Adipocyte (in vitro differentiated cells): ENCODE measurements around the gene CGNL1.

Experiments
- DNase-seq: peaks from one replicate; pipeline ENCODE4 v3.0.0-alpha.2; 2015; ENCODE audit warnings: low read depth
- H3K27me3 ChIP-seq: replicated peaks from 2 replicates; pipeline ENCODE4 v1.7.0; 2013; ENCODE audit warnings: mild to moderate bottlenecking, low read length, moderate library complexity; ENCODE audit not compliant: control insufficient read depth, insufficient read depth
- H3K36me3 ChIP-seq: 2 replicates; pipeline ENCODE4 v1.7.0; 2013; ENCODE audit warnings: low read length, mild to moderate bottlenecking, moderate library complexity; ENCODE audit not compliant: control insufficient read depth, insufficient read depth, severe bottlenecking
- H3K4me1 ChIP-seq: 2 replicates; pipeline ENCODE4 v1.7.0; 2013; ENCODE audit warnings: mild to moderate bottlenecking, low read length, moderate library complexity; ENCODE audit not compliant: control insufficient read depth, insufficient read depth
- H3K4me3 ChIP-seq: 2 replicates; pipeline ENCODE4 v1.7.0; 2013; ENCODE audit warnings: mild to moderate bottlenecking, low read length, moderate library complexity
- H3K9ac ChIP-seq: 2 replicates; pipeline ENCODE4 v1.7.0; 2013; ENCODE audit warnings: mild to moderate bottlenecking, low read length, moderate library complexity
- H3K9me3 ChIP-seq: 2 replicates; pipeline ENCODE4 v1.7.0; 2013; ENCODE audit warnings: mild to moderate bottlenecking, low read length, moderate library complexity; ENCODE audit not compliant: control insufficient read depth

The CGNL1 gene

GRCh38 chr15:57355259-57355658 lies 21.0 kb upstream of the CGNL1 start:
- Histone ChIP-seq H3K9me3 (no peaks in the 10 kb centered on the region), H3K36me3 (no peaks in the 10 kb centered on the region), H3K27me3 (peaks cover 35% of the 10 kb centered on the region), H3K9ac (no peak overlapping the region), H3K4me1 (no peaks in the 10 kb centered on the region), H3K4me3 (no peak overlapping the region)
- DNase-seq = no peak

- no peak overlapping the region for H3K9ac ChIP-seq
- DNase-seq = no peak
- H3K4me1 ChIP-seq = no peaks in the 10 kb centered on the region
Observed at GRCh38 chr15:57356178-57356577, 20.1 kb upstream of the CGNL1 start.

GRCh38 chr15:57356636-57357035 lies 19.7 kb upstream of the CGNL1 start:
- DNase-seq = peak; percentile 40
- Histone ChIP-seq H3K9ac (no peak overlapping the region), H3K27me3 (peaks cover 35% of the 10 kb centered on the region), H3K4me1 (no peaks in the 10 kb centered on the region), H3K9me3 (no peaks in the 10 kb centered on the region), H3K36me3 (no peaks in the 10 kb centered on the region), H3K4me3 (no peak overlapping the region)

More at GRCh38 chr15:57356178-57356577, 20.1 kb upstream of the CGNL1 start:
- Histone ChIP-seq H3K4me3 (no peak overlapping the region), H3K9me3 (no peaks in the 10 kb centered on the region), H3K27me3 (peaks cover 35% of the 10 kb centered on the region), H3K36me3 (no peaks in the 10 kb centered on the region)

- Histone ChIP-seq H3K36me3 (no peaks in the 10 kb centered on the region), H3K9me3 (no peaks in the 10 kb centered on the region), H3K9ac (no peak overlapping the region), H3K4me3 (no peak overlapping the region), H3K27me3 (peaks cover 35% of the 10 kb centered on the region), H3K4me1 (no peaks in the 10 kb centered on the region)
- DNase-seq = no peak
Observed at GRCh38 chr15:57357799-57358198, 18.5 kb upstream of the CGNL1 start.

- H3K27me3 ChIP-seq = peaks cover 31% of the 10 kb centered on the region
- no peaks in the 10 kb centered on the region for H3K9me3 ChIP-seq
- H3K9ac ChIP-seq = no peak overlapping the region
- no peaks in the 10 kb centered on the region for H3K36me3 ChIP-seq
- DNase-seq = no peak
- H3K4me1 ChIP-seq = no peaks in the 10 kb centered on the region
- no peak overlapping the region for H3K4me3 ChIP-seq
Observed at GRCh38 chr15:57358571-57358970, 17.7 kb upstream of the CGNL1 start.

GRCh38 chr15:57363661-57364060 lies 12.6 kb upstream of the CGNL1 start:
- DNase-seq = no peak
- no peaks in the 10 kb centered on the region for H3K4me1 ChIP-seq
- no peak overlapping the region for H3K9ac ChIP-seq
- H3K36me3 ChIP-seq = no peaks in the 10 kb centered on the region
- peaks cover 7% of the 10 kb centered on the region for H3K27me3 ChIP-seq
- H3K9me3 ChIP-seq = no peaks in the 10 kb centered on the region
- H3K4me3 ChIP-seq = no peak overlapping the region

- Histone ChIP-seq H3K9ac (no peak overlapping the region), H3K4me3 (no peak overlapping the region), H3K4me1 (no peaks in the 10 kb centered on the region), H3K27me3 (peaks cover 7% of the 10 kb centered on the region), H3K36me3 (no peaks in the 10 kb centered on the region), H3K9me3 (no peaks in the 10 kb centered on the region)
- no peak for DNase-seq
Observed at GRCh38 chr15:57364282-57365007, 11.9 kb upstream of the CGNL1 start.

GRCh38 chr15:57367556-57367955 lies 8.7 kb upstream of the CGNL1 start:
- Histone ChIP-seq H3K27me3 (peaks cover 14% of the 10 kb centered on the region), H3K9me3 (no peaks in the 10 kb centered on the region), H3K9ac (no peak overlapping the region), H3K4me1 (no peaks in the 10 kb centered on the region), H3K4me3 (no peak overlapping the region), H3K36me3 (no peaks in the 10 kb centered on the region)
- DNase-seq = no peak

GRCh38 chr15:57370929-57371328 lies 5.4 kb upstream of the CGNL1 start:
- no peaks in the 10 kb centered on the region for H3K4me1 ChIP-seq
- no peak overlapping the region for H3K9ac ChIP-seq
- H3K4me3 ChIP-seq = no peak overlapping the region
- H3K27me3 ChIP-seq = peaks cover 33% of the 10 kb centered on the region
- H3K9me3 ChIP-seq = no peaks in the 10 kb centered on the region
- H3K36me3 ChIP-seq = no peaks in the 10 kb centered on the region
- DNase-seq = no peak

- Histone ChIP-seq H3K9me3 (no peaks in the 10 kb centered on the region), H3K4me1 (peaks cover 10% of the 10 kb centered on the region), H3K36me3 (no peaks in the 10 kb centered on the region), H3K9ac (no peak overlapping the region), H3K4me3 (no peak overlapping the region), H3K27me3 (peaks cover 44% of the 10 kb centered on the region)
- no peak for DNase-seq
Observed at GRCh38 chr15:57373251-57373881, 2.9 kb upstream of the CGNL1 start.

GRCh38 chr15:57373882-57374276 lies 2.4 kb upstream of the CGNL1 start:
- no peaks in the 10 kb centered on the region for H3K9me3 ChIP-seq

More at GRCh38 chr15:57373882-57374276, 2.4 kb upstream of the CGNL1 start:
- Histone ChIP-seq H3K9ac (no peak overlapping the region), H3K36me3 (no peaks in the 10 kb centered on the region), H3K4me3 (no peak overlapping the region), H3K4me1 (peaks cover 10% of the 10 kb centered on the region), H3K27me3 (peaks cover 47% of the 10 kb centered on the region)
- DNase-seq = no peak
